Stimulated activated effector memory CD8-positive, alpha-beta T cell treated with anti-CD3 and anti-CD28 coated beads, Interleukin-12 subunit alpha, Interleukin-12 subunit beta, amount 100 ng/mL, for 72 hours (primary cell): ENCODE measurements around the gene THEM4.

Experiments
- ATAC-seq: fragments of 150-1000 bp; cut with Tn5 transposase; 2 replicates; pipeline ENCODE4 v1.10.0; 2021
- DNase-seq, 2 donors: peaks; one replicate each; pipeline ENCODE4 v3.0.0; 2021 to 2022; ENCODE audit warnings: low spot score in 2 of 2
- H3K27ac Mint-ChIP-seq: one replicate; pipeline ENCODE4 v1.8.0; 2022; ENCODE audit warnings: mild to moderate bottlenecking, mixed read lengths
- H3K36me3 Mint-ChIP-seq: one replicate; pipeline ENCODE4 v1.8.0; 2022; ENCODE audit warnings: mild to moderate bottlenecking, mixed read lengths
- H3K4me1 Mint-ChIP-seq: one replicate; pipeline ENCODE4 v1.8.0; 2022; ENCODE audit warnings: mixed read lengths
- H3K4me3 Mint-ChIP-seq: one replicate; pipeline ENCODE4 v1.8.0; 2022; ENCODE audit warnings: mild to moderate bottlenecking, mixed read lengths
- H3K9me3 Mint-ChIP-seq: one replicate; pipeline ENCODE4 v1.8.0; 2022; ENCODE audit warnings: mixed read lengths

The THEM4 gene

DNA sequence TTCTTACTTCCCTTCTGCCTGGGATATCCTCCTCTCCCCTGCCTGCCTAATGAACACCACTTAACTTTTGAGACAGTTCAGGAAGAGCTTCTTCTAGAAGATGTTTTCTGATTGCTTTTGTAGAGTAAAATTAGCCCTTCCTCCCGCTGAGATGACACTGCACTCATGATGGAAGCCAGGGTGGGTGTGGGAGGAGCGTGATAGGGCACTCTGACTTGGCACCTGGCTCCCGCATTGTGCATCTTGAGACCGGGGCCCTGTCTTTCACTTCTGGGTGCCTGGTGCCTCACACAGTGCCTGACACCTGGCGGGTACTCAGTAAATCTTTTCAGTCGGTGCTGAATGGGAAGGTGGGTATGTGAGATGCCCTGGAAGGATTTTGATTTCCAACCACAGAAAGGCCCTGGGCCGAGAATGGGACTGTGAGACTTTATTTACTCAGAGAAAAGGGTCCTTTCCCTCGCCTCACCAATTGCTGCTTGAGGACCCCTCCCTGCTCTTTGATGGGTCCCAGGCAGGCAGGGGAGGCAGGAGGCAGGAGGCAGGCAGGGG is 62.5 kb downstream of the THEM4 start:
- Mint-ChIP-seq H3K36me3 (peaks cover 85% of the 10 kb centered on the region), H3K4me3 (peak overlapping the region; percentile 64), H3K9me3 (no peaks in the 10 kb centered on the region), H3K4me1 (peaks cover 74% of the 10 kb centered on the region), H3K27ac (peak overlapping the region; percentile 93)
- DNase-seq = peak in 1 of 2 donors; percentile 59
- ATAC-seq = peak; percentile 55

DNA sequence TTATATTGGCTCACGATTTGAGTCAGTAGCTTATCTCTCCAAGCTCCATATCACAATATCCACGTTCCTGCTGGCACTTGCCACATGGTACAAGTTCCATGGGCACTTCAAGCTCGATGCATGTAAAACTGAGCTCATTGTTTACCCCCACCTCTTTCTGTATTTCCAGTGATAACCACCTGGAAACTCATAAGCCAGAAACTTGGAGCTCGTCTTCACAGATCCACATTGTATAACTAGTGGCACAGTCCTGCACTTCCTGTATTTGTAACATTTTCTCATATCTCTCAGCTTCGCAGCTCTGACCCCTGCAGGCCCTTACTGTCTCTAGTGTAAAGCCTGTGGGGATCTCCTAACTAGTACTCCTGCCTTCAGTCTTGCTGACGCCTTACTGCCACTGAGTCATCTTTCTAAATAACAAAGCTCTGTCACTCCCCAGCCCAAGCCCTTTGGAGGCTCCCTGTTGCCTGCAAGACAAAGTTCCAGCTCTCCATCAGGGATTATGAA is 63.2 kb downstream of the THEM4 start:
- ATAC-seq (peak; percentile 88), DNase-seq (no peak)
- Mint-ChIP-seq H3K4me3 (peak overlapping the region; percentile 64), H3K36me3 (peaks cover 85% of the 10 kb centered on the region), H3K4me1 (peaks cover 73% of the 10 kb centered on the region), H3K9me3 (no peaks in the 10 kb centered on the region), H3K27ac (peak overlapping the region; percentile 93)

DNA sequence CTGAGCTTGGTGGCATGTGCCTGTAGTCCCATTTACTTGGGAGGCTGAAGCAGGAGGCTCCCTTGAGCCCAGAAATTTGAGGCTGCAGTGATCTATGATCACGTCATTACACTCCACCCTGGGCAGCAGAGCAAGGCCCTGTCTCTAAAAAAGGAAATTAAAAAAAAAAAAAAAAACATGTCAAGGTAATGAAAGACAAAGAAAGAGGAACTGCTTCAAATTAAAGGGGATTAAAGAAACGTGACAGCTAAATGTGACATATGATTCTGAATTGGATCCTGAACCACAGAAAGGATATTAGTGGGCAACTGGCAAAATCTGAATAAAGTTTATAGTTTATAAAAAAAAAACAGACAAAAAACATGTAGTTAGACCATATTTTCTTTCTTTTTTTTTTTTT is 65.9 kb downstream of the THEM4 start:
- ATAC-seq (no peak), DNase-seq (no peak)
- peaks cover 64% of the 10 kb centered on the region for H3K4me1 Mint-ChIP-seq
- no peak overlapping the region for H3K4me3 Mint-ChIP-seq
- H3K9me3 Mint-ChIP-seq = no peaks in the 10 kb centered on the region
- no peak overlapping the region for H3K27ac Mint-ChIP-seq
- peaks cover 88% of the 10 kb centered on the region for H3K36me3 Mint-ChIP-seq

DNA sequence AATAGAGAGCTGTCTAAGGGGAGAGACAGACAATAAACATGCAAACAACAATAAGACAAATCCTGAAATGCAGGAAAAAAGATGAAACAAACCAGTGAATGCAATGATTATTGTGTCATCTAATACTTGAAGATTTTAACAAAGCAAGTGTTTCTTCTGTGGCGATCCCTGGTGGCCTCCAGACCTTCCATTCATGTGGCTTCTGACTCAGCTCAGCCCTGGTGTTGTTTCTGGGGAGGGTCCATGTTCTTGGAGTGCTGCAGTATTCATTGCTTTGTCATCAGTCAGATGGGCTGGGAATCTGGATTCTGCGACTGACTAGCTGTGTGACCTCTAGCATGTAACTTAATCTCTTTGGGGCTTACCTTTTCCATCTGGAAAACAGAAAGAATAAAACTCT is 68.2 kb downstream of the THEM4 start:
- ATAC-seq = no peak

DNA sequence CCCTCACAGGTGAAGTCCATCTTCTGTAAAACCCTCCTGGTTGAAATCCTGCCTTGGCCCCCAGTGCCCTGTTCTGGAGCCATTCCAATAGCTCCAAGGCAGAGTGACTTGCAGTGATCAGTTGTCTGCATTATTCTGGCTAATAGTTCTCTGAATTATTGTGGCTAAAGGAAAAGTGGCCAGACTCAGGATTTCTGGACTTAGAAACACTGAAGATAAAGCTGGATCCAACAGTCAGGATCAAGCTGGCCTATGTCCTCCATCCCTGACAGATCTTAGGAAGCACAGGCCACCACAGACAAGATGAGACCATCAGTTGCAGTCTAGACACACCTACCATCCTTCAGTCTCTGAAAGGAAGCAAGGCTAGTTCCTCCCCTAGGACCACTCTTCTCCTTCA is 68.9 kb downstream of the THEM4 start:
- Mint-ChIP-seq H3K36me3 (peaks cover 76% of the 10 kb centered on the region), H3K9me3 (no peaks in the 10 kb centered on the region), H3K4me3 (peak overlapping the region; percentile 90), H3K4me1 (peaks cover 62% of the 10 kb centered on the region), H3K27ac (peak overlapping the region; percentile 97)
- no peak for DNase-seq
- ATAC-seq = no peak

More for the DNA sequence above, 68.2 kb downstream of the THEM4 start:
- no peaks in the 10 kb centered on the region for H3K9me3 Mint-ChIP-seq
- H3K4me1 Mint-ChIP-seq = peaks cover 62% of the 10 kb centered on the region
- peaks cover 82% of the 10 kb centered on the region for H3K36me3 Mint-ChIP-seq
- peak overlapping the region; percentile 97 for H3K27ac Mint-ChIP-seq
- H3K4me3 Mint-ChIP-seq = peak overlapping the region; percentile 90
- DNase-seq = no peak

DNA sequence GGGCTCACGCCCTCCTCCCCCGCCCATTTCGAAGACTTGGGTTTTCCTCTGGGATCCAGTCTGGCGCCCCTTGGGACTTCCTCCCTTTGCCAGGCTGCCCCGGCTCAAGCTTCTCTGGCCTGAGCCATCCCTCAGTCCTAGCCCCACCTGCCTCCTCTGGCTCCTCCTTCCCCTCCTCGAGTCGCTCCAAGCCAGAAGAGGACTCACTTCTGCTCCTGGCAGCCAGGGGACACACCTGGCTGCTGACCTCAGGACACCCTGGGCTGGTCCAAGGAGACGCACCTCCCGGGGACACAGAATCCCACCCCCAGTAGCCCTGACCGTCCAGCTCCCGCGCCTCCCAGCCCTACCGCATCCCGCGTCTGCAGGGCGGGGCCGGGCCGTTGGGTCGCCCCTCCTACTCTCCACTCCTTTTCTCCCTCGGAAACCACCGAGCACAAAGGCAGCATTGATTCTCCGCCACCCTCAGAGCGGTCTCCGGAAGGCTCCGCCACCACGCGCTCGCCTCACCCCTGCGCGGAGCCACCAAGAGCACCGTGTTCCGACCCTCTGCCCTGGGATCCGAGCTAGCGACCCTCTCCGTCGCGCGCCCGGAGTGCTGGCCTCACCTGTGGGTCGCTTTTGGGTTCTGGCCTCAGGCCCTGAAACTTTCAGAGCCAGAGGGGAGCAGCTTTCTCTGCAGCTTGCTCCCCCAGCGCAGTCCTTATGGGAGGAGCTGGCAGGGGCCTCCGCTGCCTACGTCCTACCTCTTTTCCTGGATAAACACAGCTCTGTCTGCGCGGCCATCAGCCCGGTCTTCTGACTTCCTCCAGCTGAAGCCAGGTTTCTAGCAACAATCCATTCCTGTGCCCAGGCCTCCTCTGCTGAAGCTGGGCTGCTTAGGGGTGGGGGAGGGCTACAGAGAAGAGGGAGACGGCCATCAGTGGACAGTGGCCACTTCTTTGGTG is 69.6 kb downstream of the THEM4 start, which contains the start of gene C2CD4D:
C2CD4D (minus strand) TSS at position 364 of the 947 bp plus-strand sequence. CDS start 831 bp downstream, outside the sequence.
- peak within 1 kb of the TSS; percentile 90 for H3K4me3 Mint-ChIP-seq
- H3K4me1 Mint-ChIP-seq = peaks cover 64% of the 10 kb centered on the region
- H3K36me3 Mint-ChIP-seq = peaks cover 70% of the 10 kb centered on the region
- no peaks in the 10 kb centered on the region for H3K9me3 Mint-ChIP-seq
- ATAC-seq (peak; percentile 80), DNase-seq (peak; percentile 66 to 89)
- H3K27ac Mint-ChIP-seq = peak within 1 kb of the TSS; percentile 97

DNA sequence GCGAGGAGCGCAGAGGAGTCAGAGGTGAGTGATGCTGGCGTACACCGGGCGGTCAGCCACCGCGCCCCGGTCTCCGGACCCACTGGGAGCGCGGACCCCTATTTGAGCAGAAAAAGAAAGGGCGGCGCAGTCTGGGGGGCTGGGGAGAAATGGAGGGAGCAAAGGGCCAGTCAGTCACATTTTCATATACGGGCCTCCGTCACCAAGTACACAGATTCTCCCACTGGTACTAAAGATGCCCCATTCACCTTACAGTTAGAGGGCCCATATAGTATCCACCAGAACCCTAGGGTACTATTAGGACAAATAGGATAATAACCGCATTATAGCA is 70.3 kb downstream of the THEM4 start:
- H3K9me3 Mint-ChIP-seq = no peaks in the 10 kb centered on the region
- peaks cover 64% of the 10 kb centered on the region for H3K4me1 Mint-ChIP-seq
- ATAC-seq (no peak), DNase-seq (no peak)
- H3K27ac Mint-ChIP-seq = peak overlapping the region; percentile 97
- H3K4me3 Mint-ChIP-seq = peak overlapping the region; percentile 90
- H3K36me3 Mint-ChIP-seq = peaks cover 63% of the 10 kb centered on the region

DNA sequence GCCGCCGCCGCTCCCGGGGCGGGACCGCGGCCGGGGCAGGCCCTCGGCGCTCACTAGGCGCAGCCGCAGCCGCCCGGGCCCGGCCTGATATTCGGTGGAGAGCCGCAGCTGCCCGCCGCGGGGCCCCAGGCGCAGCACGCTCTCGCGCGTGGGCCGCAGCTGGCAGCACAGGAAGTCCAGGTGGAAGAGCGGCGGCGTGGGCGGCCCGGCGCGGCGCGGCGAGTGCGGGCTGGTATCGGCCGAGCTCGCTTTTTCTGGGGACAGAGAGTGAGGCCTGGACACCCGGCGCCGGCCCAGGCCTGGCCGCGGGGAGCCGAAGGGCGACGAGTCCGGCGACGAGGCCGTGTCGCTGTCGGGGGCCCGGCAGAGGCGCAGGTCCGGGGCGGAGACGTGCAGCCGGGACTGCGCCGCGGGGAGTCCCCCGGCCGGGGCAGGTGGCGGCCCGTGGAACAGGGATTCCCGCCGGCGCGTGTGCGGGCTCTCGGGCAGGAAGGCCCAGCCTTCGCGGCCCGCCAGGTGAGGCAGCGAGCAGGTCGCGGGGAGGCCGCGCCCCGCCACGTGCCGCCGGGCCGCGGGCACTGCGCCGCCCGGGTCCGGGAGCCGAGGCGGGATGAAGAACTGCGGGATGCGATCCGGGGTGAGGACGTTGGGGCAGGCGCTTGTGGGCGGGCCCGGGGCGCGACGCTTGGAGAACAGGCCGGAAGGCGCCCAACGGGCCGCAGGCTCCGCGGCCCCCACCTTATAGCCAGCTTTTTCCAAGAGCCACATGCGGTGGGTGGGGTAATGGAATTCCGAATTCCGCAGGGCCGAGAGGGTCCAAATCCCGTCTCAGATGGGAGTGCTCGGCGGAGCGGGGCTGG is 70.9 kb downstream of the THEM4 start:
- DNase-seq = peak; percentile 42 to 75

DNA sequence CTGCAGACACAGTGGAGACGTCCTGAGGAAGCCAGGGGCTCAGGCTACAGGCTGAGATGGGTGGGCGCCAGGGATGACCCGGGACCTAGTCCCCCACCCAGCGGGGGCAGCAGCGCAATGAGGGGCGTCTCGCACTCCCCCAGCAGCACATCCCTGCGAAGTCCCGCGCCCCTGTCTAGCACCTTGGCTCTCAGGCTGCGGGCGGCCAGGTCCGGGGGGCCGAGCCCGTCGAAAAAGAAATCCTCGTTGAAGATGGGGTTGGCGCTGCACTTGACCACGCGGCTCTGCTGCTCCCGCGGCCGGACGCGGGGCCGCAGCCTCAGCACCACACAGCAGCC is 71.5 kb downstream of the THEM4 start:
- H3K27ac Mint-ChIP-seq = peak overlapping the region; percentile 95
- peak overlapping the region; percentile 90 for H3K4me3 Mint-ChIP-seq
- ATAC-seq = no peak
- DNase-seq = no peak
- H3K36me3 Mint-ChIP-seq = peaks cover 51% of the 10 kb centered on the region
- H3K4me1 Mint-ChIP-seq = peaks cover 76% of the 10 kb centered on the region
- H3K9me3 Mint-ChIP-seq = no peaks in the 10 kb centered on the region

More for the DNA sequence above, 70.9 kb downstream of the THEM4 start:
- Mint-ChIP-seq H3K9me3 (no peaks in the 10 kb centered on the region), H3K36me3 (peaks cover 57% of the 10 kb centered on the region), H3K4me1 (peaks cover 70% of the 10 kb centered on the region), H3K27ac (peak overlapping the region; percentile 97), H3K4me3 (peak overlapping the region; percentile 90)
- peak; percentile 43 for ATAC-seq

DNA sequence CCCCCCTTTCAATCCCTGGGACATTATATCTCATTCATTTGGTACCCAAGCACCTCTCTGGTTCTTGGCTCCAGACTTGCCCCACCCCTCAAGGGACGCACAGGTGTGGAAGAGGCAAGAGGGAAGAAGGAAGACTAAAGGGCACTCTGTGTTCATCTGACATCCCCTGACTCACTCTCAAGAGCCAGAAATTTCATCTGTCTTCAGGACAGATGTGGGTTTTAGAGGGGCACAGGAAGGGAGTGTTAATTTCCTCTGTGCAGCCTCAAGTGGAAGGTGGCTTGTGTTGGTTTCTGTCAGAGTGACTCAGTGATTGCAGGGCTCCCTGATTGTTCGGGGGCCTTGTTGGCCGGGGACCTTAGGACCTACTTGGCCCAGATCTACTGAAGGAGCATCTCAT is 72.1 kb downstream of the THEM4 start:
- ATAC-seq = peak; percentile 63

DNA sequence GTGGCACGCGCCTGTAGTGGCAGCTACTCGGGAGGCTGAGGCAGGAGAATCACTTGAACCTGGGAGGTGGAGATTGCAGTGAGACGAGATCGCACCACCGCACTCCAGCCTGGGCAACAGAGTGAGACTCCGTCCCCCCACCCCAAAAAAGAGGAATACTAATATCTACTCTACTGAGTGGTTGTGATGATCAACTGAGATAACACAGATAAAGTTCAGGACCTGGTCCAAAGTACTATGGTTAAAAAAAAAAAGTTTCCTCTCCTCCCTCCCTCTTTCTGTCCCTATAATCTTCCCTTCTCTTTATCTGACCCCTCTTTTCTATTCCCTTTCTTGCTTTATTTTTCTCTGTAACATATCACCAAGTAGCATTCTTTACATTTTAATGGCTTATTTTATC is 73.7 kb downstream of the THEM4 start:
- DNase-seq = no peak
- Mint-ChIP-seq H3K4me3 (no peak overlapping the region), H3K27ac (peak overlapping the region; percentile 95), H3K36me3 (peaks cover 28% of the 10 kb centered on the region), H3K4me1 (peaks cover 83% of the 10 kb centered on the region), H3K9me3 (no peaks in the 10 kb centered on the region)
- ATAC-seq = no peak

More for the DNA sequence above, 72.1 kb downstream of the THEM4 start:
- Mint-ChIP-seq H3K27ac (peak overlapping the region; percentile 95), H3K4me1 (peaks cover 82% of the 10 kb centered on the region), H3K36me3 (peaks cover 44% of the 10 kb centered on the region), H3K4me3 (peak overlapping the region; percentile 90), H3K9me3 (no peaks in the 10 kb centered on the region)
- DNase-seq = peak in 1 of 2 donors; percentile 72

DNA sequence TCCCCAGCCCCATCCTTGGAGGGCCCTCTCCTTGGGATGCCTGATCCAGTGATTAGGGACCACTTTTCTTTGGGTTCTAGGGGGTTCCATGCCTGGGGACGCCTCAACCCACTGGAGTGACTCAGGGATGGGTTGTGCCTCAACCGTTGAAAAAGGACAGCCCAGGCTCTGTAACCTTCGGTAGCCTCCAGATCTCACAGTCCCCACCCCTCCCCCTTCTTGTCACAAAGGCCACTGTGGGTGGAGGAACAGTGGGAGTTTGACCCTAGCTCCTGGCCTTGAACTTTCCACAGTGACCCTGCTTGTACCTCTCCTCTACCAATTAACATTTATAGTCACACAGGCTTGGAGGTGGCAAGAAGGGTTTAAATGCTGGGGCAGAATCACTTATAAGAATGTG is 75.1 kb downstream of the THEM4 start:
- H3K27ac Mint-ChIP-seq = peak overlapping the region; percentile 92
- peaks cover 85% of the 10 kb centered on the region for H3K4me1 Mint-ChIP-seq
- peaks cover 17% of the 10 kb centered on the region for H3K36me3 Mint-ChIP-seq
- H3K9me3 Mint-ChIP-seq = no peaks in the 10 kb centered on the region
- H3K4me3 Mint-ChIP-seq = peak overlapping the region; percentile 75
- ATAC-seq (no peak), DNase-seq (no peak)

DNA sequence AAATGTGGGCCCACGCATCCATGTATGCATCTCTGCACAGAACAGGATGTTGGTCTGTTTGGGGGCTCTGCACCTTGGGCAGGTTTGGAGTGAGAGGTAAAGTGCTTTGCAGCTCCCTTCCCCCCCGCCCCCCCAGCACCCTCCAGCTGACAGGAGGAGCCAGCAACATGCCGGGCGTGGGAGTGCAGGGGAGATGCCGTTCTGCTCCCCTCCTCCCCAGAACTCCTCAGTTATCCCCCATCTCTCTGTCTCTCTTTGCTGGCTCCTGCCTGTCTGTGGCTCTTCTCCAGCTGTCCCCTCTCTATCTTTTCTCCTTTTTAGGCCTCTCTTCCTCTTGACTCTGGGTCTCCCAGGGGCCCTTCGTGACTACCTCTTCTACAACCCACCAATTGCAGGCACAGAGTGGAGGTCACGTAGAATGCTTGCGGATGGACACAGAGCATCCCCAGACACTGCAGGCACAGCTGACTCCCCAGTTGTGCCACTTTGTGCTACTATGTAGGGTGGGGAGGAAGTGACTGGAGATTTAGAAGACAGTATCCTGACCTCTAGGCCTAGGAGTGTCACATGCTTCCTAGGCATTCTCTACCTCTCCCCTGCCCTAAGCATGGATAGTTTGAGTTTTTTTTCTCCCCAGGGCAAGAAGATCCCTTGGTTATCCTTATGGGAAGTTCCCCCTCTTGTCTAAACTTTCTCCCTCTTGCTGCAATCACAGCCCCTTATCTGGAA is 76.0 kb downstream of the THEM4 start:
- Mint-ChIP-seq H3K4me1 (peaks cover 94% of the 10 kb centered on the region), H3K36me3 (peaks cover 11% of the 10 kb centered on the region), H3K9me3 (no peaks in the 10 kb centered on the region), H3K4me3 (peak overlapping the region; percentile 75), H3K27ac (peak overlapping the region; percentile 92)
- ATAC-seq (no peak), DNase-seq (no peak)

DNA sequence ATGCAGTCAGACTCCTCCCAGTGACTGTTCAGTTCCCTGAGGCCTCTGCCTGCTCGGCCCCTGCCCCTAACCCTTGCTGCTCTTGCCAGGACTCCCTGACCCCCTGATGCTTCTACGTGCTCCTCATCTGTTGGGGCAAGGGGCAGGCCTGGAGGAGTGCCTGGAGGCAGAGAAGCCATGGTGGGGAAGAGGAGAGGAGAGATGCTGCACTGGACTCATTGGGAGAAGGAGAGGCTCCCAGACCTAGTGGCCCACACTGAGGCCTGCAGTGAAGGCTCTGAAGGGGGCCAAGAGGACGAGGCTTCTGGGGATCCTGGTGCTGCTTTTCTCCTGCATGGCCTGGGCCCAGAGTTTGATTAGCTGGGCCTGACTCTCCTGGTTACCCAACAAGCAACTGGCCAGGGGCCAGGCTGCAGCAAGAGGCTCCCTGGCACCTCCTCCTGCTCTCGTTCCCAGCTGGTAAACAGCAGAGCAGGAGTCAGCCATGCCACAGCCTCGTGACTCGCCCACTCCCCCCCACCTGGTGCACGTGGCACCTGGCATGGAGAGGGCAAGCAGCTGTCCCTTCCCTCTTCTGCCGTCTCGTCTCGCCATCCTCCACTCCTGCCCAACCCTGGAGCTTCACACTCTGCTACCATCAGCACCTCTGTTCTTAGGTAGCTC is 76.9 kb downstream of the THEM4 start:
- Mint-ChIP-seq H3K4me1 (peaks cover 98% of the 10 kb centered on the region), H3K27ac (peak overlapping the region; percentile 92), H3K4me3 (peak overlapping the region; percentile 75), H3K36me3 (peaks cover 8% of the 10 kb centered on the region), H3K9me3 (no peaks in the 10 kb centered on the region)
- ATAC-seq = no peak
- DNase-seq = no peak
